ENCODE measurements around the gene ZHX3. TPM values are rescaled to one million over a fixed set of nuclear protein-coding genes. Genes with fewer than 3 reads are reported as not detected.

ZHX3 gene
- total RNA-seq, 3 donors from 2014 or later (not counting 1 experiment from before 2014, with no cell fraction given), result 9.0 to 11.8 (median 10.3) TPM

DNA sequence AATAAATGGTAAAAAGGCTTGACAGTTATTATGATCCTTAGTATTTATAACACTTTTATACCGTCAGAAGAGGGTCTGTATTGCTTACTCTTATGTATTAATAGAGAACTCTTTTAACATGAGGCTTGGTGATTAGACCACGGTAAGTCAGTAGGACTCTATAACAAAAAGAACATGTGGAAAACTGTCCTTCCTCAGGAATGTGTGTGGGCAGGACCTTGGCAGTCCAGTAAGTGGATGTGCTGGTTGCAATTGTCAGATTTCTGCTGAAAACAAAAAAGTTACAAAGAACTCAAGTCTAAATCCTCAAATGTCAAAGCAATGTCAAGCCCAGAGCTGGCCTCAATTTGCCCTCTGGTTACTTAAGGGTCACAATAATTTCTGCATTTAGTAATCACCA lies 99.1 kb downstream of the ZHX3 start:
- H3K36me3 Mint-ChIP-seq, result no peaks in the 10 kb centered on the region
- intact Hi-C loops (cut with micrococcal nuclease), result no loop called here
- DNase-seq (no peak), ATAC-seq (no peak)
- Histone ChIP-seq H3K36me3 (ENCODE audit: control insufficient read depth, insufficient read depth, low read length) (no peaks in the 10 kb centered on the region), H3K9me3 (ENCODE audit: control insufficient read depth, insufficient read depth, low read length) (no peaks in the 10 kb centered on the region), H3K4me1 (ENCODE audit: control insufficient read depth, insufficient read depth, low read length) (no peaks in the 10 kb centered on the region), H3K27me3 (ENCODE audit: control insufficient read depth, insufficient read depth, low read length) (no peaks in the 10 kb centered on the region), H3K4me3 (ENCODE audit: low read length) (no peak overlapping the region), H3K27ac (ENCODE audit: low read length) (no peak overlapping the region)
- WGBS (ENCODE audit: insufficient coverage), result 100% methylated on average over 1 of the region's 2 CpGs
- H3K9me3 Mint-ChIP-seq, result no peaks in the 10 kb centered on the region
- peaks cover 0 to under 1% of the 10 kb centered on the region in 2 donors for H3K4me1 Mint-ChIP-seq
- H3K4me3 Mint-ChIP-seq, result no peak overlapping the region
- TF ChIP-seq, protein P1, sequence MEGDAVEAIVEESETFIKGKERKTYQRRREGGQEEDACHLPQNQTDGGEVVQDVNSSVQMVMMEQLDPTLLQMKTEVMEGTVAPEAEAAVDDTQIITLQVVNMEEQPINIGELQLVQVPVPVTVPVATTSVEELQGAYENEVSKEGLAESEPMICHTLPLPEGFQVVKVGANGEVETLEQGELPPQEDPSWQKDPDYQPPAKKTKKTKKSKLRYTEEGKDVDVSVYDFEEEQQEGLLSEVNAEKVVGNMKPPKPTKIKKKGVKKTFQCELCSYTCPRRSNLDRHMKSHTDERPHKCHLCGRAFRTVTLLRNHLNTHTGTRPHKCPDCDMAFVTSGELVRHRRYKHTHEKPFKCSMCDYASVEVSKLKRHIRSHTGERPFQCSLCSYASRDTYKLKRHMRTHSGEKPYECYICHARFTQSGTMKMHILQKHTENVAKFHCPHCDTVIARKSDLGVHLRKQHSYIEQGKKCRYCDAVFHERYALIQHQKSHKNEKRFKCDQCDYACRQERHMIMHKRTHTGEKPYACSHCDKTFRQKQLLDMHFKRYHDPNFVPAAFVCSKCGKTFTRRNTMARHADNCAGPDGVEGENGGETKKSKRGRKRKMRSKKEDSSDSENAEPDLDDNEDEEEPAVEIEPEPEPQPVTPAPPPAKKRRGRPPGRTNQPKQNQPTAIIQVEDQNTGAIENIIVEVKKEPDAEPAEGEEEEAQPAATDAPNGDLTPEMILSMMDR (IDR thresholded peaks at IDR 0.05), result no peak
- peaks cover 0 to 9% of the 10 kb centered on the region in 2 donors for H3K27me3 Mint-ChIP-seq (ENCODE audit: low read depth in 2 of 2)
- no peak overlapping the region for H3K27ac Mint-ChIP-seq

DNA sequence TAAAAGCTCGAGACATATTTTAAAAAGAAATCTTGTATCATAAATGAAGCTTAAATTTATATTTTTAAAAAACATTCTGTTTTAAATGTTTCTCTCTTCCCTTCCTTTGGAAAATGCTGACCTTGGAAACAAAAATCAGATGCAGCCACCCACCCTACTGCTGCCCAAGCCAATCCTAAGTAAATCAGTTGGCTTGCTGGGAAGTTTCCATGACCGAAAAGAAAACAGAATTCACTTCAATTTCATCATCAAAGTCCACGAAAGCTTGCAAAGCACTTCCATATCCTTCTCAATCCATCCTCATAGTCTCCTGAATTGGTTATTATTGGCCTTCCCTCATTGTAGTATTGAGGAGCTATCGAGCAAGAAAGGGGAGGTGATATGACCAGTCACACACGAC lies 100.1 kb downstream of the ZHX3 start:
- intact Hi-C loops (cut with micrococcal nuclease), result no loop called here
- H3K36me3 Mint-ChIP-seq, result no peaks in the 10 kb centered on the region
- peaks cover 0 to 8% of the 10 kb centered on the region in 2 donors for H3K4me1 Mint-ChIP-seq
- ATAC-seq (no peak), DNase-seq (no peak)
- Histone ChIP-seq H3K4me3 (ENCODE audit: low read length) (no peak overlapping the region), H3K27ac (ENCODE audit: low read length) (no peak overlapping the region), H3K9me3 (ENCODE audit: control insufficient read depth, insufficient read depth, low read length) (no peaks in the 10 kb centered on the region), H3K27me3 (ENCODE audit: control insufficient read depth, insufficient read depth, low read length) (no peaks in the 10 kb centered on the region), H3K36me3 (ENCODE audit: control insufficient read depth, insufficient read depth, low read length) (no peaks in the 10 kb centered on the region), H3K4me1 (ENCODE audit: control insufficient read depth, insufficient read depth, low read length) (no peaks in the 10 kb centered on the region)
- no peak overlapping the region for H3K27ac Mint-ChIP-seq
- TF ChIP-seq, protein P1 (IDR thresholded peaks at IDR 0.05), result no peak
- H3K9me3 Mint-ChIP-seq, result no peaks in the 10 kb centered on the region
- peaks cover 0 to 9% of the 10 kb centered on the region in 2 donors for H3K27me3 Mint-ChIP-seq (ENCODE audit: low read depth in 2 of 2)
- no peak overlapping the region for H3K4me3 Mint-ChIP-seq
- 100% methylated on average over 4 of the region's 5 CpGs for WGBS (ENCODE audit: insufficient coverage)

DNA sequence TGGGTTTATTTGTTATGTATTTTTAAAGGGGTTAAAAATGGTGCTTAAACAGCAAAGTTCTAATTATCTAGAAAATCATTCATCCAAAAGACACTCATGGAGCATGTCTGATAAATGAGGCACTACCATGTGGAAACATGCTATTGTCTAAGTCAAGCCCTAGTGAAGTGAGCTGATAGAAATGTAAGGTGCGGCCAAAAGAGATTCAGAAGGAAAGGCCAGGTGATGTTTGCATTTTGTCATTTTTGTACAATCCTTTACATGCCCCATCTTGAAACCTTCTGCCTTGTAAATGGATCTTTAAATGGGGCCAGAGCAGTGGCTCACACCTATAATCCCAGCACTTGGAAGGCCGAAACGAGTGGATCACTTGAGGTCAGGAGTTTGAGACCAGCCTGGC lies 102.9 kb downstream of the ZHX3 start:
- Mint-ChIP-seq H3K27me3 (ENCODE audit: low read depth in 2 of 2) (no peaks in the 10 kb centered on the region), H3K9me3 (no peaks in the 10 kb centered on the region), H3K4me3 (no peak overlapping the region), H3K27ac (no peak overlapping the region), H3K4me1 (peaks cover 0 to 8% of the 10 kb centered on the region in 2 donors), H3K36me3 (no peaks in the 10 kb centered on the region)
- intact Hi-C loops (cut with micrococcal nuclease), result no loop called here
- Histone ChIP-seq H3K36me3 (ENCODE audit: control insufficient read depth, insufficient read depth, low read length) (no peaks in the 10 kb centered on the region), H3K27ac (ENCODE audit: low read length) (no peak overlapping the region), H3K4me1 (ENCODE audit: control insufficient read depth, insufficient read depth, low read length) (no peaks in the 10 kb centered on the region), H3K27me3 (ENCODE audit: control insufficient read depth, insufficient read depth, low read length) (no peaks in the 10 kb centered on the region), H3K9me3 (ENCODE audit: control insufficient read depth, insufficient read depth, low read length) (no peaks in the 10 kb centered on the region), H3K4me3 (ENCODE audit: low read length) (no peak overlapping the region)
- 91% methylated on average over 3 of the region's 3 CpGs for WGBS (ENCODE audit: insufficient coverage)
- DNase-seq, result no peak
- no peak for ATAC-seq
- TF ChIP-seq, protein P1 (IDR thresholded peaks at IDR 0.05), result no peak

DNA sequence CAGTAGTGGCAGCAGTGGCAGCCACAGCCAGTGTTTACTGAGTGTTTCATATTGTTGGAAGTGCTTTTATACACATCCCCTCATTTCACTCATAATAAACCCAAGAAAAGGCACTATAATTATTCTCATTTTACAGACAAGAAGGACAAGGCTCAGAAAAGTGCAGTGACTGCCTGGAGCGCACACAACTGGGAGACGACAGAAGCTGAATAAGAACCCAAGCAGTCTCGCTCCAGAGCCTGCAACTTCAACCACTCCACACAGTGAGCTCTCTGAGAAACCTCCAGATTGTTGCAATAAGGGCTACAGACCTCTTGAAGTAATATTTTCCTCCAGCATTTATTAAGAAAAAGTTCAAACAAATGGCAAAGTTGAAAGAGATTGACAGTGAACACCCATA lies 103.3 kb downstream of the ZHX3 start:
- Mint-ChIP-seq H3K27ac (no peak overlapping the region), H3K4me3 (no peak overlapping the region), H3K36me3 (no peaks in the 10 kb centered on the region), H3K9me3 (no peaks in the 10 kb centered on the region), H3K4me1 (peaks cover 0 to 8% of the 10 kb centered on the region in 2 donors), H3K27me3 (ENCODE audit: low read depth in 2 of 2) (no peaks in the 10 kb centered on the region)
- 99% methylated on average over 3 of the region's 3 CpGs for WGBS (ENCODE audit: insufficient coverage)
- DNase-seq (no peak), ATAC-seq (no peak)
- TF ChIP-seq, protein P1 (IDR thresholded peaks at IDR 0.05), result no peak
- intact Hi-C loops (cut with micrococcal nuclease), result no loop called here
- no peaks in the 10 kb centered on the region for H3K9me3 ChIP-seq (ENCODE audit: control insufficient read depth, insufficient read depth, low read length)
- H3K27me3 ChIP-seq (ENCODE audit: control insufficient read depth, insufficient read depth, low read length), result no peaks in the 10 kb centered on the region
- H3K4me1 ChIP-seq (ENCODE audit: control insufficient read depth, insufficient read depth, low read length), result no peaks in the 10 kb centered on the region
- H3K4me3 ChIP-seq (ENCODE audit: low read length), result no peak overlapping the region
- H3K36me3 ChIP-seq (ENCODE audit: control insufficient read depth, insufficient read depth, low read length), result no peaks in the 10 kb centered on the region
- H3K27ac ChIP-seq (ENCODE audit: low read length), result no peak overlapping the region
